CD14-positive monocyte (primary cell): ENCODE data around the gene GPR139. TPM values are rescaled to one million over a fixed set of nuclear protein-coding genes. Genes with fewer than 3 reads are reported as not detected.

Source experiments
- DNase-seq, 3 donors: peaks; one replicate each; pipeline ENCODE4 v3.0.0-alpha.2; 2011 to 2022
- H2AFZ ChIP-seq: 2 replicates; pipeline ENCODE4 v1.6.0; 2012; ENCODE audit warnings: mild to moderate bottlenecking, low read depth, low read length, inconsistent platforms; ENCODE audit not compliant: insufficient read depth, poor library complexity, severe bottlenecking
- H3K27ac ChIP-seq, 2 donors: 1 replicate in 1 of 2; 2 replicates in 1 of 2; pipeline ENCODE4 v1.5.1; 2012 to 2013; ENCODE audit warnings: low read length in 2 of 2, control low read depth in 1 of 2, inconsistent platforms in 1 of 2, low read depth in 1 of 2, mild to moderate bottlenecking in 1 of 2
- H3K27me3 ChIP-seq, 2 donors: one replicate each; pipeline versions ENCODE4 v1.6.0 to v1.6.1; 2011 to 2013; ENCODE audit warnings: low read length in 2 of 2; ENCODE audit not compliant: control insufficient read depth in 2 of 2, insufficient read depth in 2 of 2
- H3K36me3 ChIP-seq, 2 donors: replicated peaks in 1 of 2; 1 replicate in 1 of 2; 2 replicates in 1 of 2; pipeline versions ENCODE4 v1.5.1 to v1.6.1; 2012 to 2013; ENCODE audit warnings: low read length in 2 of 2, control low read depth in 1 of 2, inconsistent platforms in 1 of 2, mild to moderate bottlenecking in 1 of 2; ENCODE audit not compliant: insufficient read depth in 2 of 2, control insufficient read depth in 1 of 2
- H3K4me1 ChIP-seq, 2 donors: 1 replicate in 1 of 2; 2 replicates in 1 of 2; pipeline versions ENCODE4 v1.5.1 to v1.6.1; 2012 to 2013; ENCODE audit warnings: low read length in 2 of 2, control low read depth in 1 of 2, inconsistent platforms in 1 of 2, mild to moderate bottlenecking in 1 of 2, moderate library complexity in 1 of 2; ENCODE audit not compliant: insufficient read depth in 2 of 2, control insufficient read depth in 1 of 2
- H3K4me2 ChIP-seq: replicated peaks from 2 replicates; pipeline ENCODE3; 2012; ENCODE audit warnings: low read length, moderate library complexity, mild to moderate bottlenecking; ENCODE audit not compliant: poor library complexity, severe bottlenecking; ENCODE audit errors: extremely low read depth
- H3K4me3 ChIP-seq, 3 experiments: fragments of 200-600 bp in 1 of 3; sonication (generic) in 1 of 3; replicated peaks in 1 of 3; 1 replicate in 2 of 3; 2 replicates in 1 of 3; pipeline ENCODE4 v1.5.1; 2011 to 2013; ENCODE audit warnings: low read length in 3 of 3, mild to moderate bottlenecking in 3 of 3, control low read depth in 2 of 3, low read depth in 2 of 3, inconsistent platforms in 1 of 3, moderate library complexity in 1 of 3
- H3K79me2 ChIP-seq: 2 replicates; pipeline ENCODE4 v1.6.0; 2012; ENCODE audit warnings: mild to moderate bottlenecking, control low read depth, inconsistent platforms, low read length, moderate library complexity; ENCODE audit not compliant: insufficient read depth
- H3K9ac ChIP-seq: 2 replicates; pipeline ENCODE4 v1.6.0; 2017; ENCODE audit warnings: low read length, mild to moderate bottlenecking; ENCODE audit not compliant: insufficient read depth, poor library complexity, severe bottlenecking
- H3K9me3 ChIP-seq, 2 donors: replicated peaks in 1 of 2; 1 replicate in 1 of 2; 2 replicates in 1 of 2; pipeline versions ENCODE4 v1.5.1 to v1.6.1; 2012 to 2013; ENCODE audit warnings: low read length in 2 of 2, control low read depth in 1 of 2; ENCODE audit not compliant: control insufficient read depth in 1 of 2, insufficient read depth in 1 of 2
- H4K20me1 ChIP-seq: 2 replicates; pipeline ENCODE4 v1.6.0; 2012; ENCODE audit warnings: mild to moderate bottlenecking, low read length, control low read depth, moderate library complexity; ENCODE audit not compliant: insufficient read depth
- H3K27ac Mint-ChIP-seq, 7 donors: one replicate each; pipeline ENCODE4 v1.8.0; 2020; ENCODE audit warnings: mild to moderate bottlenecking in 7 of 7, mixed read lengths in 7 of 7, moderate library complexity in 6 of 7, inconsistent platforms in 2 of 7
- H3K27me3 Mint-ChIP-seq, 3 donors: one replicate each; pipeline ENCODE4 v1.8.0; 2021 to 2022; ENCODE audit warnings: low read depth in 3 of 3, mild to moderate bottlenecking in 3 of 3, mixed read lengths in 3 of 3, moderate library complexity in 3 of 3, inconsistent platforms in 1 of 3
- H3K36me3 Mint-ChIP-seq, 2 donors: one replicate each; pipeline ENCODE4 v1.8.0; 2020; ENCODE audit warnings: mixed read lengths in 2 of 2, inconsistent platforms in 1 of 2, mild to moderate bottlenecking in 1 of 2
- H3K4me1 Mint-ChIP-seq: one replicate; pipeline ENCODE4 v1.8.0; 2020; ENCODE audit warnings: mild to moderate bottlenecking, mixed read lengths
- H3K4me3 Mint-ChIP-seq, 2 donors: one replicate each; pipeline ENCODE4 v1.8.0; 2020; ENCODE audit warnings: mild to moderate bottlenecking in 2 of 2, mixed read lengths in 2 of 2, moderate library complexity in 1 of 2
- H3K9me3 Mint-ChIP-seq, 7 donors: one replicate each; pipeline ENCODE4 v1.8.0; 2020 to 2022; ENCODE audit warnings: mixed read lengths in 7 of 7, mild to moderate bottlenecking in 6 of 7, moderate library complexity in 6 of 7, inconsistent platforms in 2 of 7
- WGBS: methylation state at CpG from one replicate; pipeline ENCODE4 v1.1.5; 2013; ENCODE audit warnings: missing lambda C conversion rate; ENCODE audit not compliant: insufficient coverage; 5-methylcytosine and 5-hydroxymethylcytosine counted together
- intact Hi-C, 2 donors: fragments of 100-400 bp; cut with micrococcal nuclease; formaldehyde crosslinking; loops; one replicate each; pipeline versions ENCODE4 v1.15.0 to v1.15.1; 2023
- polyA plus RNA-seq, 3 donors: library from polyadenylated mRNA; depleted of rRNA in 1 of 3; unstranded in 2 of 3; stranded (reverse) in 1 of 3; fragments of 300-500 nt in 2 of 3; fragments of >200 nt in 1 of 3; fragmentation: Illumina TruSeq in 2 of 3; gene quantifications; 1 replicate in 2 of 3; 2 replicates in 1 of 3; pipeline ENCODE4 v1.2.3, GENCODE V29; 2012 to 2021
- TF ChIP-seq, protein P1 (sequence below): fragments of 200-600 bp; IDR thresholded peaks from one replicate; pipeline ENCODE4 v1.8.0; 2022; ENCODE audit warnings: antibody characterized with exemption, mild to moderate bottlenecking

The GPR139 gene
- polyA plus RNA-seq, 3 donors, result not detected

DNA sequence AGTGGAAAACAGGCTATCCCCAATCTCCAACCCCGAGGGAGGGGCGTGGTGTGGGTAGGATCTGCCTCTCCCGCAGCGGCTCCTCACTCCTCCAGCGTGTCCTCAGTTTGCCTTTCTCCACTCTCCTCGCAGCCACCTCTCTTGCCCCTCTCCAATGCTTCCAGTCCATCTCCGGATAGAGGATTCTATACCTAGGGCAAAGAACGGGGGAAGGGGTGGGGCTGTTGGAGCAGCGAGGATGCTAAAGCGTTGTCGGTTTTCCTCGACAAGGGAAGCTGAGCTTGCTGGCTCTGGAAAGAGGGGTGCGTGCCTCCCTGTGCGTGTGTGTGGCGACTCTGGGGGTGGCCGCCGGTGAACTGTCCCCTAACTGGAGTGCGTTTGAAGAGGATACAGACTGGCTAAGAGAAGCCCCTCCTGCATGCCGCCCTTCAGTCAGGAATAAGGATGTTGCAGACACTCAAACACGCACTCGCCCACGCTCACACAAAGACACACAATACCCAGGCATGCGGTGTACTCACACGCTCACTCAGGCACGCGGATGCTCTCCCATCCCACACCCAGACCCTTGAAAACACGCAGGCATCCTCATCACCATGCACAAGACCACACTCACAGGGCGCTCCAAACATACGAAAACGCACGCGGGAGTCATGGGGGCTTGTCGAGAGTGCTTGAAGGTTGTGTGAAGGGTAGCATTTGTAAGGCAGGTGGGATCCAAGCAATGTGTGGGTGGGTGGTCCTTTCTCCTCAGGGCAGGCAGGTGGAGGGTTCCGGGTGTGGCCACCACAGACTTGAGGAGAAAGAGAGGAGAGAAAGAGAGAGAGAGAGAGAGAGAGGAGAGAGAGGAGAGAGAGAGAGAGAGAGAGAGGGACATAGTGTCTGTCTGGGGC is 655 bp upstream of the GPR139 start:
- Histone ChIP-seq H3K9ac (no peak overlapping the region), H3K36me3 (no peaks in the 10 kb centered on the region), H3K4me1 (no peaks in the 10 kb centered on the region), H3K27me3 (peaks cover 10 to 38% of the 10 kb centered on the region in 2 donors), H3K4me2 (no peak overlapping the region), H2AFZ (no peak overlapping the region), H3K79me2 (no peaks in the 10 kb centered on the region), H3K9me3 (no peaks in the 10 kb centered on the region), H3K27ac (no peak overlapping the region), H4K20me1 (no peaks in the 10 kb centered on the region), H3K4me3 (no peak overlapping the region)
- Mint-ChIP-seq H3K4me1 (no peaks in the 10 kb centered on the region), H3K9me3 (peaks cover 0 to 12% (median 1%) of the 10 kb centered on the region in 7 donors), H3K4me3 (peak overlapping the region in 1 of 2 donors; percentile 52), H3K36me3 (no peaks in the 10 kb centered on the region), H3K27me3 (peaks cover 42 to 48% (median 44%) of the 10 kb centered on the region in 3 donors), H3K27ac (no peak overlapping the region)
- WGBS, result 10% methylated on average over 14 of the region's 34 CpGs
- no peak for DNase-seq
- intact Hi-C loops, result no loop called here
- TF ChIP-seq, protein P1, sequence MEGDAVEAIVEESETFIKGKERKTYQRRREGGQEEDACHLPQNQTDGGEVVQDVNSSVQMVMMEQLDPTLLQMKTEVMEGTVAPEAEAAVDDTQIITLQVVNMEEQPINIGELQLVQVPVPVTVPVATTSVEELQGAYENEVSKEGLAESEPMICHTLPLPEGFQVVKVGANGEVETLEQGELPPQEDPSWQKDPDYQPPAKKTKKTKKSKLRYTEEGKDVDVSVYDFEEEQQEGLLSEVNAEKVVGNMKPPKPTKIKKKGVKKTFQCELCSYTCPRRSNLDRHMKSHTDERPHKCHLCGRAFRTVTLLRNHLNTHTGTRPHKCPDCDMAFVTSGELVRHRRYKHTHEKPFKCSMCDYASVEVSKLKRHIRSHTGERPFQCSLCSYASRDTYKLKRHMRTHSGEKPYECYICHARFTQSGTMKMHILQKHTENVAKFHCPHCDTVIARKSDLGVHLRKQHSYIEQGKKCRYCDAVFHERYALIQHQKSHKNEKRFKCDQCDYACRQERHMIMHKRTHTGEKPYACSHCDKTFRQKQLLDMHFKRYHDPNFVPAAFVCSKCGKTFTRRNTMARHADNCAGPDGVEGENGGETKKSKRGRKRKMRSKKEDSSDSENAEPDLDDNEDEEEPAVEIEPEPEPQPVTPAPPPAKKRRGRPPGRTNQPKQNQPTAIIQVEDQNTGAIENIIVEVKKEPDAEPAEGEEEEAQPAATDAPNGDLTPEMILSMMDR, result no peak

DNA sequence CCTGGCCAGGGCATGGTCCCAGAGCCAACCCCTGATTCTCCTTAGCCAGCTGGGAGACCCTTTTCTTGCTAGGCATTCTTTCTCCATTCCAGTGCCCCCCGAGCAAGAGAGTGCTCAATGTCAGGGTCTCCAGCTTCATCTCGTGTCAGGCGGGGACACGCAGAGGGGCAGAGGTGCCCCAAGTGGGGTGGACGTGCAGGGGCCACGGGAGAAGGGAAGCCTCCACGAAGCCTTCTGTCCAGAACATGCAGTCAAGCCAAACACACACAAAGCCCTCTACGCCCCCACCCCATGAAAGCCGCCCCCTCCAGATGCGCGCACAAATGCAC is 852 bp downstream of the GPR139 start:
- H3K27me3 Mint-ChIP-seq, result peaks cover 39 to 46% (median 41%) of the 10 kb centered on the region in 3 donors
- WGBS, result 3% methylated on average over 6 of the region's 11 CpGs
- H3K27ac ChIP-seq, result no peak overlapping the region
- no peaks in the 10 kb centered on the region for H4K20me1 ChIP-seq
- H3K36me3 ChIP-seq, result no peaks in the 10 kb centered on the region
- no peak for DNase-seq
- H3K4me1 Mint-ChIP-seq, result no peaks in the 10 kb centered on the region
- no peak overlapping the region for H2AFZ ChIP-seq
- no peaks in the 10 kb centered on the region for H3K36me3 Mint-ChIP-seq
- no peak overlapping the region for H3K9ac ChIP-seq
- H3K4me3 ChIP-seq, result no peak overlapping the region
- peaks cover 0 to 27% (median 2%) of the 10 kb centered on the region in 7 donors for H3K9me3 Mint-ChIP-seq
- TF ChIP-seq, protein P1, result no peak
- H3K4me1 ChIP-seq, result no peaks in the 10 kb centered on the region
- no peak overlapping the region for H3K4me2 ChIP-seq
- H3K27me3 ChIP-seq, result peaks cover 10 to 38% of the 10 kb centered on the region in 2 donors
- H3K27ac Mint-ChIP-seq, result no peak overlapping the region
- intact Hi-C loops, result no loop called here
- H3K79me2 ChIP-seq, result no peaks in the 10 kb centered on the region
- peak overlapping the region in 1 of 2 donors; percentile 68 for H3K4me3 Mint-ChIP-seq
- no peaks in the 10 kb centered on the region for H3K9me3 ChIP-seq
